Sigmoid colon (tissue), 7 donors: ENCODE data around the gene PJA1. TPM values are rescaled to one million over a fixed set of nuclear protein-coding genes. Genes with fewer than 3 reads are reported as not detected.

Source experiments
- DNase-seq: peaks from one replicate; pipeline ENCODE4 v3.0.0-alpha.2; 2019
- H3K27ac ChIP-seq, 4 donors: fragments of 200-600 bp; sonication (generic); one replicate each; pipeline ENCODE4 v1.5.1; 2016 to 2019; ENCODE audit warnings: mild to moderate bottlenecking in 1 of 4
- H3K27me3 ChIP-seq, 3 donors: fragments of 200-600 bp; sonication (generic); one replicate each; pipeline ENCODE4 v1.5.1; 2019; ENCODE audit warnings: mild to moderate bottlenecking in 1 of 3
- H3K36me3 ChIP-seq, 4 donors: fragments of 200-600 bp; sonication (generic); one replicate each; pipeline ENCODE4 v1.5.1; 2016 to 2019
- H3K4me1 ChIP-seq, 4 donors: fragments of 200-600 bp; sonication (generic); one replicate each; pipeline ENCODE4 v1.5.1; 2017 to 2019
- H3K4me3 ChIP-seq, 4 donors: fragments of 200-600 bp; sonication (generic); one replicate each; pipeline ENCODE4 v1.5.1; 2017 to 2019; ENCODE audit warnings: mild to moderate bottlenecking in 2 of 4, moderate library complexity in 1 of 4
- H3K9me3 ChIP-seq, 4 donors: fragments of 200-600 bp in 3 of 4; sonication (generic) in 3 of 4; one replicate each; pipeline versions ENCODE4 v1.5.1 to v1.6.1; 2013 to 2019
- EP300 ChIP-seq, 4 donors: sonication (generic); formaldehyde crosslinking; IDR thresholded peaks; one replicate each; pipeline ENCODE4 v1.6.1; 2017; ENCODE audit warnings: antibody characterized with exemption in 4 of 4
- POLR2A ChIP-seq, 2 donors: fragments of 450-650 bp; IDR thresholded peaks; one replicate each; pipeline ENCODE4 v1.6.1; 2016; ENCODE audit warnings: antibody characterized with exemption in 2 of 2, mild to moderate bottlenecking in 2 of 2, moderate library complexity in 2 of 2
- POLR2AphosphoS5 ChIP-seq, 4 donors: sonication (generic); formaldehyde crosslinking; IDR thresholded peaks; one replicate each; pipeline ENCODE4 v1.6.1; 2017; ENCODE audit warnings: antibody characterized with exemption in 4 of 4
- WGBS, 2 donors: extraction: QIAGEN DNeasy Blood & Tissue Kit; methylation state at CpG; one replicate each; pipeline ENCODE4 v1.1.7; 2013; 5-methylcytosine and 5-hydroxymethylcytosine counted together
- intact Hi-C: fragments of 100-400 bp; cut with DNase I; formaldehyde crosslinking; loops from one replicate; pipeline ENCODE4 v1.15.1; 2023
- polyA plus RNA-seq, 3 donors: library from polyadenylated mRNA; stranded (reverse); fragments of 200-250 nt; gene quantifications; one replicate each; pipeline ENCODE4 v1.2.3, GENCODE V29; 2013
- total RNA-seq, 4 donors: library from RNA; depleted of rRNA; stranded (reverse); fragments of >200 nt; gene quantifications; one replicate each; pipeline ENCODE4 v1.1.0, GENCODE V29; 2016
- TF ChIP-seq, protein P1 (sequence below), 4 experiments: fragments of 450-650 bp in 3 of 4; fragments of 200-600 bp in 1 of 4; IDR thresholded peaks; one replicate each; pipeline ENCODE4 v1.5.1; 2016 to 2019; ENCODE audit warnings: antibody characterized with exemption in 4 of 4, mild to moderate bottlenecking in 3 of 4, moderate library complexity in 2 of 4
- donor health status: healthy with polysubstance abuse.
- donor health status: Bipolar disorder and iron deficiency.
- donor health status: healthy.

The PJA1 gene
- total and polyA plus RNA-seq, 7 donors: 5.3 to 21.8 (median 17.0) TPM

GRCh38 chrX:69138118-69138390, 27.2 kb downstream of the PJA1 start:
- Histone ChIP-seq H3K36me3 (no peaks in the 10 kb centered on the region), H3K4me1 (peaks cover 0 to 16% (median 3%) of the 10 kb centered on the region in 4 donors), H3K27me3 (no peaks in the 10 kb centered on the region), H3K4me3 (no peak overlapping the region), H3K9me3 (no peaks in the 10 kb centered on the region), H3K27ac (peak overlapping the region in 1 of 4 donors; percentile 70)
- no peak for DNase-seq
- TF ChIP-seq EP300 (IDR thresholded peaks at IDR 0.05) (no peak), POLR2A (IDR thresholded peaks at IDR 0.05) (no peak), POLR2AphosphoS5 (IDR thresholded peaks at IDR 0.05) (no peak)
- TF ChIP-seq, protein P1, sequence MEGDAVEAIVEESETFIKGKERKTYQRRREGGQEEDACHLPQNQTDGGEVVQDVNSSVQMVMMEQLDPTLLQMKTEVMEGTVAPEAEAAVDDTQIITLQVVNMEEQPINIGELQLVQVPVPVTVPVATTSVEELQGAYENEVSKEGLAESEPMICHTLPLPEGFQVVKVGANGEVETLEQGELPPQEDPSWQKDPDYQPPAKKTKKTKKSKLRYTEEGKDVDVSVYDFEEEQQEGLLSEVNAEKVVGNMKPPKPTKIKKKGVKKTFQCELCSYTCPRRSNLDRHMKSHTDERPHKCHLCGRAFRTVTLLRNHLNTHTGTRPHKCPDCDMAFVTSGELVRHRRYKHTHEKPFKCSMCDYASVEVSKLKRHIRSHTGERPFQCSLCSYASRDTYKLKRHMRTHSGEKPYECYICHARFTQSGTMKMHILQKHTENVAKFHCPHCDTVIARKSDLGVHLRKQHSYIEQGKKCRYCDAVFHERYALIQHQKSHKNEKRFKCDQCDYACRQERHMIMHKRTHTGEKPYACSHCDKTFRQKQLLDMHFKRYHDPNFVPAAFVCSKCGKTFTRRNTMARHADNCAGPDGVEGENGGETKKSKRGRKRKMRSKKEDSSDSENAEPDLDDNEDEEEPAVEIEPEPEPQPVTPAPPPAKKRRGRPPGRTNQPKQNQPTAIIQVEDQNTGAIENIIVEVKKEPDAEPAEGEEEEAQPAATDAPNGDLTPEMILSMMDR (IDR thresholded peaks at IDR 0.05): no peak
- 79 to 84% methylated on average over 2 of the region's 2 CpGs for WGBS, 2 donors
- intact Hi-C loops: loop anchor here (10.0 kb wide), 1 partner anchor 243 kb away; no protein-coding TSS in a partner anchor

DNA sequence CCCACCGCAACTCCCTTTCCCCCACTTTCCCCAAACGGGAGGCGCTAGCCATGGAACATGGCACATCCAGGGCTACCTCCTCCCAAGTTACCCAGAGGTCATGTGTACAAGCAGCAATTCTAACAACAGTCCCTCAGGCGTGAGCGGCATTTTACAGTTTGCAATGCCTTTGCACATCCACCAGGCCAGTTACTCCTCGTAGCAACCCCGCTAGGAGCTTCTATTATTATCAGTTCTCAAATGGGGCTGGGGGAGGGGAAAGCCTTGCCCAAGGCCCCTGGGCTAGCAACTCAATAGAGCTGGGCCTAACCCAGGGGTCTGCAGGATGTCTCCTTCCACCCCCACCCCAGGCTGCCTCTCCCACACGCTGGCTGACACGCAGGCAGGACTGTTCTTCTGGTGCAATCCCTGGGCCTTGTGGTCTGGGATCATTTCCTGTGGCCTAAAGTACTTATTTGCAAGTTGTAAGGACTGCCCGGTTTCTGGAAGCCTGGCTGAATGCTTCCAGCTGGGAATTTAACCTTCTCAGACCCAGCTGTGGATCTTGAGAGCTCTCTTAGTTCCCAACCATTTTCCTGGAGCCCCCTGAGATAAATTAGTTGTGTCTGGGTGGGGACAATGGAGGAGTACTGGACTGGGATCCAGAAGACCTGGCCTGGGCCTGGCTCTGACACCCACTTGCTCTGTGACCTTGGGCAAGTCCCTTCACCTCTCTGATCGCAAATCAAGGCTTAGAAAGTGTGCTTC, 27.7 kb downstream of the PJA1 start:
- peak; percentile 72 for DNase-seq
- Histone ChIP-seq H3K27me3 (no peaks in the 10 kb centered on the region), H3K27ac (peak overlapping the region; percentile 31 to 70 (median 56)), H3K4me1 (peaks cover 0 to 16% (median 3%) of the 10 kb centered on the region in 4 donors), H3K9me3 (no peaks in the 10 kb centered on the region), H3K4me3 (peak overlapping the region; percentile 14 to 45 (median 37)), H3K36me3 (no peaks in the 10 kb centered on the region)
- intact Hi-C loops: loop anchor here (10.0 kb wide), 1 partner anchor 243 kb away; no protein-coding TSS in a partner anchor
- WGBS, 2 donors: 59 to 68% methylated on average over 11 of the region's 11 CpGs
- TF ChIP-seq, protein P1 (IDR thresholded peaks at IDR 0.05): no peak
- no peak for TF ChIP-seq EP300 (IDR thresholded peaks at IDR 0.05)
- no peak for TF ChIP-seq POLR2AphosphoS5 (IDR thresholded peaks at IDR 0.05)
- TF ChIP-seq POLR2A (IDR thresholded peaks at IDR 0.05): no peak

GRCh38 chrX:69136546-69137331, 28.5 kb downstream of the PJA1 start:
- intact Hi-C loops: loop anchor here (10.0 kb wide), 1 partner anchor 242 kb away; no protein-coding TSS in a partner anchor
- DNase-seq: peak; percentile 68

GRCh38 chrX:69133921-69134542, 31.2 kb downstream of the PJA1 start:
- Histone ChIP-seq H3K36me3 (no peaks in the 10 kb centered on the region), H3K27me3 (no peaks in the 10 kb centered on the region), H3K4me3 (no peak overlapping the region), H3K9me3 (no peaks in the 10 kb centered on the region), H3K4me1 (peaks cover 0 to 16% (median 4%) of the 10 kb centered on the region in 4 donors), H3K27ac (no peak overlapping the region)
- intact Hi-C loops: loop anchor here (10.0 kb wide), 1 partner anchor 239 kb away; no protein-coding TSS in a partner anchor
- TF ChIP-seq, protein P1 (IDR thresholded peaks at IDR 0.05): peak in 1 of 4 experiments; percentile 31
- no peak for TF ChIP-seq EP300 (IDR thresholded peaks at IDR 0.05)
- no peak for DNase-seq
- 10 to 17% methylated on average over 6 of the region's 6 CpGs for WGBS, 2 donors

More at GRCh38 chrX:69136546-69137331, 28.5 kb downstream of the PJA1 start:
- Histone ChIP-seq H3K27ac (peak overlapping the region; percentile 31 to 70 (median 56)), H3K4me3 (peak overlapping the region; percentile 14 to 45 (median 37)), H3K27me3 (no peaks in the 10 kb centered on the region), H3K36me3 (no peaks in the 10 kb centered on the region), H3K4me1 (peaks cover 0 to 16% (median 3%) of the 10 kb centered on the region in 4 donors), H3K9me3 (no peaks in the 10 kb centered on the region)
- 16 to 24% methylated on average over 42 of the region's 42 CpGs for WGBS, 2 donors
- no peak for TF ChIP-seq POLR2A (IDR thresholded peaks at IDR 0.05)
- TF ChIP-seq POLR2AphosphoS5 (IDR thresholded peaks at IDR 0.05): no peak
- TF ChIP-seq, protein P1 (IDR thresholded peaks at IDR 0.05): no peak
- no peak for TF ChIP-seq EP300 (IDR thresholded peaks at IDR 0.05)
